Skeletal muscle tissue (tissue), 4 donors: ENCODE data around the gene ZNF800. TPM values are rescaled to one million over a fixed set of nuclear protein-coding genes. Genes with fewer than 3 reads are reported as not detected.

ENCODE experiments used
- H3K27ac ChIP-seq: one replicate; pipeline ENCODE4 v1.7.0; 2013; ENCODE audit warnings: mild to moderate bottlenecking, low read depth, low read length, inconsistent platforms
- H3K27me3 ChIP-seq, 3 donors: one replicate each; pipeline ENCODE4 v1.7.0; 2013; ENCODE audit warnings: low read length in 3 of 3; ENCODE audit not compliant: control insufficient read depth in 3 of 3, insufficient read depth in 3 of 3
- H3K36me3 ChIP-seq, 3 donors: one replicate each; pipeline ENCODE4 v1.7.0; 2013; ENCODE audit warnings: low read length in 3 of 3; ENCODE audit not compliant: control insufficient read depth in 3 of 3, insufficient read depth in 3 of 3
- H3K4me1 ChIP-seq, 3 donors: one replicate each; pipeline ENCODE4 v1.7.0; 2013; ENCODE audit warnings: low read length in 3 of 3, mild to moderate bottlenecking in 3 of 3; ENCODE audit not compliant: control insufficient read depth in 3 of 3, insufficient read depth in 3 of 3
- H3K4me3 ChIP-seq, 3 donors: one replicate each; pipeline ENCODE4 v1.7.0; 2013; ENCODE audit warnings: low read length in 3 of 3
- H3K9ac ChIP-seq, 3 donors: one replicate each; pipeline ENCODE4 v1.7.0; 2013; ENCODE audit warnings: low read length in 3 of 3, mild to moderate bottlenecking in 3 of 3, moderate library complexity in 2 of 3, low read depth in 1 of 3
- H3K9me3 ChIP-seq, 3 donors: one replicate each; pipeline ENCODE4 v1.7.0; 2013; ENCODE audit warnings: low read length in 3 of 3; ENCODE audit not compliant: control insufficient read depth in 3 of 3
- total RNA-seq: library from RNA; depleted of rRNA; stranded (reverse); fragments of >200 nt; gene quantifications from one replicate; pipeline ENCODE4 v1.2.3, GENCODE V29; 2014
- donor health status: Osteomylitis.

ZNF800 gene
- total RNA-seq, 1 donor from 2014 or later: 14.1 TPM

DNA sequence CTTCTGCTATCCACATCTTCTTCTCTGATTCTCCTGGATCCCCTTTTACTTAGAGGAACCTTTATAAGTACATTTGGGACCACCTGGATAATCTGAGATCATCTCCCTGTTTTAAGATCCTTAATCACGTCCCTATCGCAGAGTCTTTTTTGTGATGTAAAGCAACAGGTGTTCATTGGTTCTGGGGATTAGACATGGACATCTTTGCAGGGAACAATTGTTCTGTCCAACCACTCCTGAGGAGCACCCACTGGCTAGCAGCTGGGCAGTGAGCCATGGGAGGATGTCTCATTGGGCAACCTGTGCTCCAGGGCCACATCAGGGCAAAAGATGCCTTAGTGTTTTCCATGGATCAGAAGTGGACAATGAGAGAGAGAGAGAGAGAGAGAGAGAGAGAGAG lies 56.0 kb downstream of the ZNF800 start:
- Histone ChIP-seq H3K27ac (no peak overlapping the region), H3K9me3 (no peaks in the 10 kb centered on the region), H3K27me3 (peaks cover 0 to 4% (median 0%) of the 10 kb centered on the region in 3 donors), H3K4me3 (no peak overlapping the region), H3K9ac (no peak overlapping the region), H3K36me3 (no peaks in the 10 kb centered on the region), H3K4me1 (no peaks in the 10 kb centered on the region)

DNA sequence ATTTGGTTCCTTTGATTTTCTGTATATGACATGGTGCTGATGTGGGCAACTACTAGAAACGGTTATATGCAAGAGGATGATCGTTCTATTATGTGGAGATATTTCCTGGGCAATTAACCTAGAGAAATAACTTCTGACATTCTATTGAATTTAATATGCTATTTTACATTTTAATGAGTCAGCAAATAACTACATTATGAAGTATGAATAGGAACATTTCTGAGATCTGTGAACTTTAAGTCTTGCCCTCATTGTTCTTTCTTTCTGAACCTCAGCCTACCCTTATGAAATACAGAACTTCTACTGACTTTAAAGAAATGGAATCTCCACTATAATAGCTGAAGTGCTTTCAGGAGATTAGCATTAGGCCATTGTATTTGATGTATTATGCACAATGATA lies 59.6 kb downstream of the ZNF800 start:
- peaks cover 0 to 4% (median 0%) of the 10 kb centered on the region in 3 donors for H3K27me3 ChIP-seq
- H3K36me3 ChIP-seq: no peaks in the 10 kb centered on the region
- no peak overlapping the region for H3K27ac ChIP-seq
- no peak overlapping the region for H3K9ac ChIP-seq
- H3K9me3 ChIP-seq: no peaks in the 10 kb centered on the region
- H3K4me1 ChIP-seq: no peaks in the 10 kb centered on the region
- no peak overlapping the region for H3K4me3 ChIP-seq

DNA sequence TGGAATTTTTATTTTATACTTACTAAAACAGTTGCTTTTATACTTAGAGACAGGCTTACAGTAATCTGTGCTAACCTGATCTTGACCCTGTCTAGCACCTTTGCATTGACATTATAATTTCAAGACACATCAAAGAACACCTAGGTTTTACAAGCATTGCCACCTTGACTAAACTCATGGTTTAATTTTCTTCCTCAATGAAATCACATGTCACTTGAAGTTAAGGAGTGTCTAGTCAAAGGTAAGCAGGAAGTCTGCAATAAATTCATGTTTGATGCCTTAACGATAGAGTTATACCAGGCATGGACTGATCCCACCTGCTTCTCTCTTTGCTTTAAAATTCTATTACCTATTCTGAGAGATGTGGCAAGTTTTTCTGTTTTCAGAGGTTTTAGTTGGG lies 62.4 kb downstream of the ZNF800 start:
- Histone ChIP-seq H3K9ac (no peak overlapping the region), H3K27me3 (peaks cover 0 to 5% (median 2%) of the 10 kb centered on the region in 3 donors), H3K9me3 (no peaks in the 10 kb centered on the region), H3K4me3 (no peak overlapping the region), H3K36me3 (no peaks in the 10 kb centered on the region), H3K4me1 (no peaks in the 10 kb centered on the region), H3K27ac (no peak overlapping the region)

DNA sequence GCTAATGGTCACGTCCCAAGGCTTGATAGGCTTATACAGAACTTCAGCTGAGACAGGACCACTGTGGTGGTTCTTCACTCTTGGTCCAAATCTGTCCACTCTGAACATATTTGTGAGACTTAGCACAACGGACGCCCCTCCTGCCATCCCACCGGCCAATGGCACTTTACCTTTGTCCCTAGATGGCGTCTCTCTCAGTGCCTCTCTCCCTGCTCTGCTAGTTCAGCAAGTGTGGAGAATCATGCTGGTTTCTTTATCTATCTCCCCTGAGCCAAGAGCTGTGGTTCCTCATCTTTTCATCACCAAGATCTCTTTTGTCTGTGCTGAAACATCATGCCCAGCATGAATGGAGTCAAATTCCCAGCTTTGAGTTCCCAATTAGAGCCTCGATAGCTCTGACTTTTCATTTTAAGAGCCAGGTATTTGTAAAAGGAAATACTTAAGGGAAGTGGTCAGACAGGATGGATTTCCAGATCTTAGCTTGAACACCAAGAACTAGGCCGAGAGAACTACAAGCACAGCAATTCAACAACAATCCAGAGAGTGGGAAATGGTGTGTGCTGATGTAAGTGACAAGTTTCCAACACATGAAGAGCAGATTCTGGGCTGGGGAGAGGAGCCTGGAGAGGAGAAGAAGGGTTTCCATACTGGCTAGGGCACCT lies 69.5 kb downstream of the ZNF800 start:
- Histone ChIP-seq H3K4me1 (no peaks in the 10 kb centered on the region), H3K36me3 (no peaks in the 10 kb centered on the region), H3K9me3 (no peaks in the 10 kb centered on the region), H3K9ac (no peak overlapping the region), H3K27ac (no peak overlapping the region), H3K4me3 (no peak overlapping the region), H3K27me3 (peaks cover 2 to 15% (median 5%) of the 10 kb centered on the region in 3 donors)

DNA sequence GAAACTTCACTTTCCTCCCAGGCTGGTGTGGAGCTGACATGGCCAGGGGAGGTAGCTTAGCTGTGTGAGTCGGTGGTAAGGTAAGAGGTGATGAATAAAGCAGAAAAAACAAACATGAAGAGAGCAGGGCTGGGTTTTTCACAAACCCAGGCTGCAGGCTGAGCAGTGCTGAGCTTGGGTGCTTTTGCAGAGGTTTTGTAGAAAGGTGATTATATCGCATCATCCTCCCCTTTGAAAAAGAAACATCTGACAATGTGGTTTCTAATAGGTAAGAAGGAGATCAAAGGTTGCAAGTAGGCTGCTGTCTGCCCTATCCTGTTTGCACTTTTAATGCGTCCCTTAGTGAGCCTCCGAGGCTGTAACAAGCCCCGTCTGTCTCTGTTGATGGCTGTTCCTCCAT lies 70.2 kb downstream of the ZNF800 start:
- H3K4me3 ChIP-seq: no peak overlapping the region
- no peaks in the 10 kb centered on the region for H3K9me3 ChIP-seq
- no peaks in the 10 kb centered on the region for H3K36me3 ChIP-seq
- no peaks in the 10 kb centered on the region for H3K4me1 ChIP-seq
- H3K27me3 ChIP-seq: peaks cover 2 to 12% (median 5%) of the 10 kb centered on the region in 3 donors
- H3K27ac ChIP-seq: no peak overlapping the region
- no peak overlapping the region for H3K9ac ChIP-seq

DNA sequence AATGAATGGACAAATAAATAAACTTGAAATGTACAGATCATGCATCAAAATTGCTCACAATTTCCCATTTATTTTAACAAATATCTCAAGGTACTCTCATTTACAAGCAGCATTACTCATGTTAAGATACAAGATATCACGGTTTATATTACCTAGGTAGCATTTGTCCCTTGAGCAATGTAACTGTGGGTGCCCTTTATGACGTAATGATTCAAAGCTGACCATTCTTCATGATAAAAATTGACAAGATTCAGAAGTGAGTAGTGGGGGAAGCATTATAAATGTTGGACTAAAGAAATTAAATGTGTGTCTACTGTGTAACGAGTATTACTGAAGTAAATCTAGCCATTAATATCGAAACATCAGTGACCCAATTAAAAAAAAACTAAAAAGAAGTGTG lies 71.5 kb downstream of the ZNF800 start:
- Histone ChIP-seq H3K9me3 (no peaks in the 10 kb centered on the region), H3K9ac (no peak overlapping the region), H3K36me3 (no peaks in the 10 kb centered on the region), H3K27me3 (peaks cover 2 to 12% (median 5%) of the 10 kb centered on the region in 3 donors), H3K27ac (no peak overlapping the region), H3K4me1 (no peaks in the 10 kb centered on the region), H3K4me3 (no peak overlapping the region)

Other genes with a start within 250 kb of the ZNF800 start
- gene GRM8, start 139.8 kb downstream of the ZNF800 start, total RNA-seq: not detected
- 14.6 TPM for gene GCC1, start 192.9 kb upstream of the ZNF800 start, total RNA-seq
- 59.5 TPM for gene ARF5, start 195.7 kb upstream of the ZNF800 start, total RNA-seq
- gene FSCN3, start 201.0 kb upstream of the ZNF800 start, total RNA-seq: not detected
- not detected for gene PAX4, start 225.4 kb upstream of the ZNF800 start, total RNA-seq